HFFc6 (cell line): ENCODE measurements around the gene NEK9. TPM values are rescaled to one million over a fixed set of nuclear protein-coding genes. Genes with fewer than 3 reads are reported as not detected.

Experiments
- DNase-seq: peaks from one replicate; pipeline ENCODE4 v3.0.0-alpha.2; 2018
- H3K27ac Mint-ChIP-seq: 2 replicates; pipeline ENCODE4 v1.8.0; 2020; ENCODE audit warnings: mild to moderate bottlenecking, mixed read lengths
- H3K27me3 Mint-ChIP-seq: 2 replicates; pipeline ENCODE4 v1.8.0; 2021; ENCODE audit warnings: mild to moderate bottlenecking, moderate library complexity, mixed read lengths; ENCODE audit not compliant: insufficient read depth
- H3K36me3 Mint-ChIP-seq: 2 replicates; pipeline ENCODE4 v1.8.0; 2021; ENCODE audit warnings: low read depth, mixed read lengths
- H3K4me1 Mint-ChIP-seq: 2 replicates; pipeline ENCODE4 v1.8.0; 2020; ENCODE audit warnings: low read depth, mixed read lengths
- H3K4me3 Mint-ChIP-seq: 2 replicates; pipeline ENCODE4 v1.8.0; 2020; ENCODE audit warnings: mild to moderate bottlenecking, moderate library complexity, mixed read lengths
- H3K9me3 Mint-ChIP-seq: 2 replicates; pipeline ENCODE4 v1.8.0; 2020; ENCODE audit warnings: mild to moderate bottlenecking, mixed read lengths
- total RNA-seq, 6 experiments: library from RNA; stranded (reverse); fragmentation: NEBNext Ultra II Directional; extraction: Animal tissue kit (Norgen Biotek cat#: 25700); gene quantifications; 2 replicates in 1 of 6; 3 replicates in 5 of 6; pipeline ENCODE4 v1.2.3, GENCODE V29; 2021
- TF ChIP-seq, protein P1 (sequence below): fragments of 200-600 bp; sonication (generic); IDR thresholded peaks from 2 replicates; pipeline ENCODE4 v1.5.0; 2021; ENCODE audit warnings: antibody characterized with exemption, mild to moderate bottlenecking

NEK9 gene
- total RNA-seq, 6 experiments from 2014 or later = 67.6 to 79.4 (median 69.4) TPM

DNA sequence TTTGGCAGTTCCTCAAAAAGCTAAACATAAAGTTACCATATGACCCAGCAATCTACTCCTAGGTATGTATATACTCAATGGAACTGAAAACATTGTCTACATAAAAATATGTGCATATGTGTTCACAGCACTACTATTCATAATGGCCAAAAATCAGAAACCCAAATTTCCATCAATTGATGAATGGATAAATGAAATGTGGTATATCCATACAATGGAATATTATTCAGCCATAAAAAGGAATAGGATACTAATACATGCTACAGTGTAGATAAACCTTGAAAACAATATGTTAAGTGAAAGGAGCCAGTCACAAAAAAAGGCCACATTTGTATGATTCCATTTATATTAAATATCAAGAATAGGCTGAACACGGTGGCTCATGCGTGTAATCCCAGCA is 66.4 kb downstream of the NEK9 start:
- H3K4me1 Mint-ChIP-seq = peaks cover 46% of the 10 kb centered on the region
- no peak overlapping the region for H3K27ac Mint-ChIP-seq
- H3K9me3 Mint-ChIP-seq = no peaks in the 10 kb centered on the region
- no peak overlapping the region for H3K4me3 Mint-ChIP-seq
- H3K27me3 Mint-ChIP-seq = no peaks in the 10 kb centered on the region; the same call in 1 of the 2 replicates
- TF ChIP-seq, protein P1, sequence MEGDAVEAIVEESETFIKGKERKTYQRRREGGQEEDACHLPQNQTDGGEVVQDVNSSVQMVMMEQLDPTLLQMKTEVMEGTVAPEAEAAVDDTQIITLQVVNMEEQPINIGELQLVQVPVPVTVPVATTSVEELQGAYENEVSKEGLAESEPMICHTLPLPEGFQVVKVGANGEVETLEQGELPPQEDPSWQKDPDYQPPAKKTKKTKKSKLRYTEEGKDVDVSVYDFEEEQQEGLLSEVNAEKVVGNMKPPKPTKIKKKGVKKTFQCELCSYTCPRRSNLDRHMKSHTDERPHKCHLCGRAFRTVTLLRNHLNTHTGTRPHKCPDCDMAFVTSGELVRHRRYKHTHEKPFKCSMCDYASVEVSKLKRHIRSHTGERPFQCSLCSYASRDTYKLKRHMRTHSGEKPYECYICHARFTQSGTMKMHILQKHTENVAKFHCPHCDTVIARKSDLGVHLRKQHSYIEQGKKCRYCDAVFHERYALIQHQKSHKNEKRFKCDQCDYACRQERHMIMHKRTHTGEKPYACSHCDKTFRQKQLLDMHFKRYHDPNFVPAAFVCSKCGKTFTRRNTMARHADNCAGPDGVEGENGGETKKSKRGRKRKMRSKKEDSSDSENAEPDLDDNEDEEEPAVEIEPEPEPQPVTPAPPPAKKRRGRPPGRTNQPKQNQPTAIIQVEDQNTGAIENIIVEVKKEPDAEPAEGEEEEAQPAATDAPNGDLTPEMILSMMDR = no peak
- peaks cover 30% of the 10 kb centered on the region for H3K36me3 Mint-ChIP-seq
- DNase-seq = no peak

DNA sequence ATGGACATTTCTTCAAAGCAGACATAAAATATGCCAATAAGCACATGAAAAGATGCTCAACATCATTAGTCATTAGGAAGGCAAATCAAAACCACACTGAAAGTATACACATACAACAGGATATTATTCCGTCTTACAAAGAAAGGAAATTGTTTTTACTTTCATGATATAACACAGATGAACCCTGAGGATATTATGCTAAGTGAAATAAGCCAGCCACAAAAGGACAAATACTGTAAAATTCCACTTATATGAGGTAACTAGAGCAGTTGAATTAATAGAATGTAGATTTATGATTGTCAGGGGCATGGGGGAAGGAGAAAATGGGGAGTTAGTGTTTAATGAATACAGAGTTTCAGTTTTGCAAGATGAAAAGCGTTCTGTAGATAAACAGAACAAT is 67.2 kb downstream of the NEK9 start:
- H3K4me1 Mint-ChIP-seq = peaks cover 53% of the 10 kb centered on the region
- TF ChIP-seq, protein P1 = no peak
- peaks cover 32% of the 10 kb centered on the region for H3K36me3 Mint-ChIP-seq
- DNase-seq = peak; percentile 50
- no peaks in the 10 kb centered on the region; the same call in 1 of the 2 replicates for H3K27me3 Mint-ChIP-seq
- peak overlapping the region; percentile 26; the same call in 1 of the 2 replicates for H3K4me3 Mint-ChIP-seq
- peak overlapping the region; percentile 54 for H3K27ac Mint-ChIP-seq
- H3K9me3 Mint-ChIP-seq = no peaks in the 10 kb centered on the region

DNA sequence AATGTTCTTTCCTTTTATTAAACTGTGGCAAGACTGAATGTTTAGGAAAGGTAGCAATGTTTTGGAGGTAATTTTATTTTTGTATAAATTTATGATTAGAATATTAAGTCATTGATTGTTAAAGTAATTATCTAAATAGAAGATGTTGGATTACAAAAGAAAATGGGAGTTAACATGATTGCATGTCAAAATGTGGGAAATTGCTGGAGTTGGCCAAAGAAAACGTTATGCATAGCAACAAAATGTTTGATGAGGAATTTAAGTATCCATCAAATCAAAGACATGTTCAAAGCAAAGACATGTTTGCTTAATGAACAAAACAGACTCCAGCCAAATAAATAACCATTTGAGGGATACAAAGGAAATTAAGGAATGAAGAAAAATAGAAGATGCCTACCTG is 72.4 kb downstream of the NEK9 start:
- H3K4me3 Mint-ChIP-seq = peak overlapping the region; percentile 14
- no peaks in the 10 kb centered on the region for H3K9me3 Mint-ChIP-seq
- peak overlapping the region; percentile 53 for H3K27ac Mint-ChIP-seq
- TF ChIP-seq, protein P1 = no peak
- peaks cover 3% of the 10 kb centered on the region for H3K27me3 Mint-ChIP-seq
- H3K4me1 Mint-ChIP-seq = peaks cover 71% of the 10 kb centered on the region
- H3K36me3 Mint-ChIP-seq = peaks cover 27% of the 10 kb centered on the region
- no peak for DNase-seq

DNA sequence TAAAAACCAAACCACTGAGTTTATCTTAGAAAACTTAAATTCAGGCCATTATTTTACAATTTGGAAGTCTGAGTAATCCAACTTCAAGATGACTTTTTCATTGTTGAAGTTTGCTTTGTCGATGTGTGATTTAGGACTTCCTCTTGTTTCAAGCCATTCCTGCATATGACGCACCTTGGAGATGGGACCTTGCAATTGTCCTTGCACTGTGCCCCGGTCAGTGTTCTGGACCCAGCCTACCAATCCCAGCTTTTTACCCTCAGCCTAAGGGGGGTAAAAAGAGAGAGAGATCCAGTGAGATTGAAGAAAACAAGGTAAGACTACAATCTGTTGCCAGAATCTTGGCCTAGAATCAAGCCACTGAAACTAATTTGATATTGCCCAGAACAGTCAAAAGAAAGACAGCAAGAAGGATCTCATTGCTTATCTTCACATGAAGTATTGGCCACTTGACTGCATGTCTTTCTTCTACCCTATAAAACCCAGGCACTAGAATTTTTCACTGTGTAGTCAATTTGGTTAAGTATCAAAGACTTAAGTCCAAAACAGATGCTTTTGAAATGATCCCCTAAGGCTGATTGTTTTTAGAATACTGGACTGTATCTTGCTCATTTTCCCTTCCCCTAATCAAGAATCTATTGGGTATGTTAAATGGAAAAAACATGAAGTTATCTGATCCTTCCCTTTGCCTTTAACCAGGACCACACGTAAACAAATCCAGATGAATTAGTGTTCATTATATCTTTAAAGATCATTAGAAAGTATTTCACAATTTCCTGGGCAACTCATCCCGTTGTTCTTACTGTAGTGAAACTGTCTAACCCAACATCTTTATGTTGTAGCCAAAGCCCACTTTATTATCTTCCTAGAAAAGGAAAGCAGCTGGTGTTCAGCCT is 73.2 kb downstream of the NEK9 start:
- TF ChIP-seq, protein P1 = no peak
- DNase-seq = peak; percentile 55
- peaks cover 3% of the 10 kb centered on the region for H3K27me3 Mint-ChIP-seq
- H3K9me3 Mint-ChIP-seq = no peaks in the 10 kb centered on the region
- H3K27ac Mint-ChIP-seq = peak overlapping the region; percentile 53
- H3K4me3 Mint-ChIP-seq = peak overlapping the region; percentile 37
- H3K4me1 Mint-ChIP-seq = peaks cover 69% of the 10 kb centered on the region
- H3K36me3 Mint-ChIP-seq = peaks cover 28% of the 10 kb centered on the region

DNA sequence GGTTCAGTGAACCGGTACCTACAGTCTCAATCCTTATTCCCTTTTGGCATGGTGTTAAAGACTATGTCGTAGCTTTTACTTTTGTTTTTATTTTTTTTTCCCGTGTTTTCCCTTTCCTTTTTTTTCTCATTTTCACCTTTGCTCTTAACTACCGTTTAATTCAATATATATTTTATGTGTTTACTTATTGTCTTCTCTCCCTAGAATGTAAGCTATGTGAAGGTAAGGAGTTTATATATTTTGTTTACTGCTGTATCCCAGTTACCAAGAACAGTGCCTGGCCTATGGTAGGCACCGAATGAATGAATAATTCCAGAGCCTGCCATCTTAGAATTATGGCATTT is 75.3 kb downstream of the NEK9 start:
- Mint-ChIP-seq H3K27ac (peak overlapping the region; percentile 89), H3K4me1 (peaks cover 86% of the 10 kb centered on the region), H3K27me3 (peaks cover 3% of the 10 kb centered on the region), H3K4me3 (peak overlapping the region; percentile 89), H3K36me3 (peaks cover 24% of the 10 kb centered on the region), H3K9me3 (no peaks in the 10 kb centered on the region)
- TF ChIP-seq, protein P1 = no peak
- DNase-seq = no peak
